ENCODE results near the gene SLCO2B1. TPM values are rescaled to one million over a fixed set of nuclear protein-coding genes. Genes with fewer than 3 reads are reported as not detected.
A peak's percentile ranks its signal among the peaks of the same experiment; 100 is the strongest.

Gene SLCO2B1
- total RNA-seq, 2 experiments from 2014 or later, result not detected

GRCh38 chr11:75205564-75206020 lies 54.7 kb downstream of the SLCO2B1 start:
- ChIA-PET POLR2A (interaction anchor here (0.5 to 0.6 kb wide), 2 partner anchors 33 to 56 kb away, joined by 3 to 4 read pairs; no protein-coding TSS in a partner anchor), CTCF (interaction anchor here (0.6 to 18.5 kb wide), 46 partner anchors 9 to 503 kb away, joined by 3 to 432 read pairs (median 6); partner anchors contain the start of genes NEU3 and TPBGL)
- ATAC-seq, result no peak
- DNase-seq, result no peak
- peaks cover 2% of the 10 kb centered on the region for H3K27me3 Mint-ChIP-seq (ENCODE audit: low read depth)
- no peak overlapping the region for H3K27ac Mint-ChIP-seq
- no peaks in the 10 kb centered on the region for H3K36me3 Mint-ChIP-seq (ENCODE audit: low read depth)
- H3K4me3 Mint-ChIP-seq, result no peak overlapping the region
- no peaks in the 10 kb centered on the region for H3K4me1 Mint-ChIP-seq (ENCODE audit: low read depth)
- no peaks in the 10 kb centered on the region for H3K9me3 Mint-ChIP-seq (ENCODE audit: insufficient read depth)

GRCh38 chr11:75208446-75208845 lies 57.5 kb downstream of the SLCO2B1 start:
- POLR2A ChIA-PET, result interaction anchor here (0.5 kb wide), 1 partner anchor 52 kb away, joined by 4 read pairs; no protein-coding TSS in a partner anchor
- H3K27me3 Mint-ChIP-seq (ENCODE audit: low read depth), result peaks cover 13% of the 10 kb centered on the region
- no peak for ATAC-seq
- H3K4me1 Mint-ChIP-seq (ENCODE audit: low read depth), result no peaks in the 10 kb centered on the region
- H3K9me3 Mint-ChIP-seq (ENCODE audit: insufficient read depth), result no peaks in the 10 kb centered on the region
- DNase-seq, result no peak
- no peak overlapping the region for H3K27ac Mint-ChIP-seq
- CTCF ChIA-PET, result interaction anchor here (0.7 to 18.5 kb wide), 4 partner anchors 31 to 66 kb away, joined by 3 to 432 read pairs (median 9); no protein-coding TSS in a partner anchor
- H3K36me3 Mint-ChIP-seq (ENCODE audit: low read depth), result no peaks in the 10 kb centered on the region
- H3K4me3 Mint-ChIP-seq, result no peak overlapping the region

- DNase-seq, result no peak
- H3K9me3 Mint-ChIP-seq (ENCODE audit: insufficient read depth), result no peaks in the 10 kb centered on the region
- peaks cover 22% of the 10 kb centered on the region for H3K27me3 Mint-ChIP-seq (ENCODE audit: low read depth)
- ChIA-PET POLR2A (interaction anchor here (0.6 kb wide), 1 partner anchor 312 kb away, joined by 5 read pairs; no protein-coding TSS in a partner anchor), CTCF (interaction anchor here (0.8 to 18.5 kb wide), 5 partner anchors 29 to 190 kb away, joined by 3 to 432 read pairs (median 3); partner anchors contain the start of gene TPBGL)
- H3K36me3 Mint-ChIP-seq (ENCODE audit: low read depth), result no peaks in the 10 kb centered on the region
- no peak overlapping the region for H3K4me3 Mint-ChIP-seq
- ATAC-seq, result no peak
- H3K4me1 Mint-ChIP-seq (ENCODE audit: low read depth), result no peaks in the 10 kb centered on the region
- H3K27ac Mint-ChIP-seq, result no peak overlapping the region
Observed at GRCh38 chr11:75212411-75212810, 61.5 kb downstream of the SLCO2B1 start.

- Mint-ChIP-seq H3K36me3 (ENCODE audit: low read depth) (no peaks in the 10 kb centered on the region), H3K9me3 (ENCODE audit: insufficient read depth) (no peaks in the 10 kb centered on the region), H3K4me1 (ENCODE audit: low read depth) (no peaks in the 10 kb centered on the region), H3K27ac (no peak overlapping the region), H3K4me3 (no peak overlapping the region), H3K27me3 (ENCODE audit: low read depth) (peaks cover 27% of the 10 kb centered on the region)
- CTCF ChIA-PET, result interaction anchor here (0.5 to 1.9 kb wide), 12 partner anchors 9 to 75 kb away, joined by 3 to 21 read pairs (median 4); partner anchors contain the start of gene TPBGL
- ATAC-seq, result peak; percentile 87
- POLR2A ChIA-PET, result no interaction called here
- DNase-seq, result peak; percentile 93
Observed at GRCh38 chr11:75214411-75214821, 63.5 kb downstream of the SLCO2B1 start.

- ChIA-PET CTCF (interaction anchor here (0.6 to 1.9 kb wide), 11 partner anchors 9 to 73 kb away, joined by 3 to 21 read pairs (median 4); partner anchors contain the start of gene TPBGL), POLR2A (no interaction called here)
- H3K9me3 Mint-ChIP-seq (ENCODE audit: insufficient read depth), result no peaks in the 10 kb centered on the region
- DNase-seq (no peak), ATAC-seq (no peak)
- no peaks in the 10 kb centered on the region for H3K4me1 Mint-ChIP-seq (ENCODE audit: low read depth)
- H3K27ac Mint-ChIP-seq, result no peak overlapping the region
- H3K27me3 Mint-ChIP-seq (ENCODE audit: low read depth), result peaks cover 27% of the 10 kb centered on the region
- no peaks in the 10 kb centered on the region for H3K36me3 Mint-ChIP-seq (ENCODE audit: low read depth)
- no peak overlapping the region for H3K4me3 Mint-ChIP-seq
Observed at GRCh38 chr11:75214843-75215242, 63.9 kb downstream of the SLCO2B1 start.

GRCh38 chr11:75219869-75220268 lies 69.0 kb downstream of the SLCO2B1 start:
- Mint-ChIP-seq H3K4me3 (no peak overlapping the region), H3K36me3 (ENCODE audit: low read depth) (no peaks in the 10 kb centered on the region), H3K27ac (no peak overlapping the region), H3K4me1 (ENCODE audit: low read depth) (no peaks in the 10 kb centered on the region), H3K27me3 (ENCODE audit: low read depth) (peaks cover 24% of the 10 kb centered on the region), H3K9me3 (ENCODE audit: insufficient read depth) (no peaks in the 10 kb centered on the region)
- ATAC-seq (no peak), DNase-seq (no peak)
- ChIA-PET CTCF (interaction anchor here (1.3 to 2.3 kb wide), 2 partner anchors 21 to 28 kb away, joined by 5 to 6 read pairs; no protein-coding TSS in a partner anchor), POLR2A (no interaction called here)

- Mint-ChIP-seq H3K9me3 (ENCODE audit: insufficient read depth) (no peaks in the 10 kb centered on the region), H3K4me3 (no peak overlapping the region), H3K4me1 (ENCODE audit: low read depth) (no peaks in the 10 kb centered on the region), H3K36me3 (ENCODE audit: low read depth) (no peaks in the 10 kb centered on the region), H3K27me3 (ENCODE audit: low read depth) (peaks cover 8% of the 10 kb centered on the region), H3K27ac (no peak overlapping the region)
- POLR2A ChIA-PET, result interaction anchor here (0.8 kb wide), 1 partner anchor 23 kb away, joined by 3 read pairs; no protein-coding TSS in a partner anchor
- CTCF ChIA-PET, result interaction anchor here (0.7 to 2.3 kb wide), 5 partner anchors 9 to 84 kb away, joined by 3 to 12 read pairs (median 4); no protein-coding TSS in a partner anchor
- ATAC-seq, result no peak
- no peak for DNase-seq
Observed at GRCh38 chr11:75223954-75224643, 73.2 kb downstream of the SLCO2B1 start.

- Mint-ChIP-seq H3K36me3 (ENCODE audit: low read depth) (no peaks in the 10 kb centered on the region), H3K27me3 (ENCODE audit: low read depth) (peaks cover 3% of the 10 kb centered on the region), H3K27ac (no peak overlapping the region), H3K4me1 (ENCODE audit: low read depth) (no peaks in the 10 kb centered on the region), H3K4me3 (no peak overlapping the region), H3K9me3 (ENCODE audit: insufficient read depth) (no peaks in the 10 kb centered on the region)
- ChIA-PET POLR2A (no interaction called here), CTCF (interaction anchor here (1.0 to 3.2 kb wide), 2 partner anchors 15 to 85 kb away, joined by 5 to 12 read pairs; partner anchors contain the start of gene TPBGL)
- DNase-seq (no peak), ATAC-seq (no peak)
Observed at GRCh38 chr11:75225794-75226193, 74.9 kb downstream of the SLCO2B1 start.

GRCh38 chr11:75229466-75229865 lies 78.6 kb downstream of the SLCO2B1 start:
- ChIA-PET CTCF (no interaction called here), POLR2A (no interaction called here)
- Mint-ChIP-seq H3K27me3 (ENCODE audit: low read depth) (no peaks in the 10 kb centered on the region), H3K9me3 (ENCODE audit: insufficient read depth) (no peaks in the 10 kb centered on the region), H3K4me3 (no peak overlapping the region), H3K27ac (no peak overlapping the region), H3K4me1 (ENCODE audit: low read depth) (no peaks in the 10 kb centered on the region), H3K36me3 (ENCODE audit: low read depth) (no peaks in the 10 kb centered on the region)
- DNase-seq, result no peak
- no peak for ATAC-seq

GRCh38 chr11:75230621-75231020 lies 79.7 kb downstream of the SLCO2B1 start:
- Mint-ChIP-seq H3K27me3 (ENCODE audit: low read depth) (no peaks in the 10 kb centered on the region), H3K9me3 (ENCODE audit: insufficient read depth) (no peaks in the 10 kb centered on the region), H3K4me3 (no peak overlapping the region), H3K36me3 (ENCODE audit: low read depth) (no peaks in the 10 kb centered on the region), H3K27ac (no peak overlapping the region), H3K4me1 (ENCODE audit: low read depth) (no peaks in the 10 kb centered on the region)
- POLR2A ChIA-PET, result no interaction called here
- no peak for ATAC-seq
- DNase-seq, result no peak
- CTCF ChIA-PET, result interaction anchor here (0.6 to 1.3 kb wide), 4 partner anchors 11 to 486 kb away, joined by 3 to 5 read pairs (median 3); no protein-coding TSS in a partner anchor

GRCh38 chr11:75233754-75234172 lies 82.9 kb downstream of the SLCO2B1 start:
- Mint-ChIP-seq H3K27ac (no peak overlapping the region), H3K4me1 (ENCODE audit: low read depth) (no peaks in the 10 kb centered on the region), H3K36me3 (ENCODE audit: low read depth) (no peaks in the 10 kb centered on the region), H3K4me3 (no peak overlapping the region), H3K27me3 (ENCODE audit: low read depth) (peaks cover 11% of the 10 kb centered on the region), H3K9me3 (ENCODE audit: insufficient read depth) (no peaks in the 10 kb centered on the region)
- ATAC-seq (no peak), DNase-seq (peak; percentile 65)
- POLR2A ChIA-PET, result no interaction called here
- CTCF ChIA-PET, result interaction anchor here (0.9 to 1.9 kb wide), 5 partner anchors 9 to 211 kb away, joined by 3 to 7 read pairs (median 4); no protein-coding TSS in a partner anchor

GRCh38 chr11:75236062-75236461 lies 85.2 kb downstream of the SLCO2B1 start:
- no peak overlapping the region for H3K4me3 Mint-ChIP-seq
- ATAC-seq, result no peak
- ChIA-PET CTCF (interaction anchor here (2.6 to 17.8 kb wide), 2 partner anchors 12 to 92 kb away, joined by 7 to 538 read pairs; partner anchors contain the start of gene SLCO2B1), POLR2A (no interaction called here)
- peaks cover 27% of the 10 kb centered on the region for H3K27me3 Mint-ChIP-seq (ENCODE audit: low read depth)
- no peak for DNase-seq
- peaks cover 4% of the 10 kb centered on the region for H3K4me1 Mint-ChIP-seq (ENCODE audit: low read depth)
- no peak overlapping the region for H3K27ac Mint-ChIP-seq
- H3K36me3 Mint-ChIP-seq (ENCODE audit: low read depth), result no peaks in the 10 kb centered on the region
- H3K9me3 Mint-ChIP-seq (ENCODE audit: insufficient read depth), result no peaks in the 10 kb centered on the region

Measured in activated CD8-positive, alpha-beta T cell treated with anti-CD3 and anti-CD28 coated beads, Interleukin-2, amount 10 ng/mL, durations not matched to agents 7 days and 5 days (primary cell).